Measurements from ENCODE around the gene GPR137B. TPM values are rescaled to one million over a fixed set of nuclear protein-coding genes. Genes with fewer than 3 reads are reported as not detected.

Gene GPR137B
- total and polyA plus RNA-seq, 2 of the 8 experiments (the other 6 are each of a cell fraction or from before 2014, with no cell fraction given): 6.9 to 7.7 TPM

- Histone ChIP-seq H3K79me1 (ENCODE audit: low read depth, low read length) (no peaks in the 10 kb centered on the region), H2AK5ac (ENCODE audit: low read depth, low read length) (no peak overlapping the region)
- CTCF ChIA-PET (ENCODE audit: partially characterized antibody): interaction anchor here (2.5 to 8.6 kb wide), 4 partner anchors 11 to 26 kb away, joined by 12 to 61 read pairs (median 20); no protein-coding TSS in a partner anchor
Observed at GRCh38 chr1:236114076-236114747, 28.1 kb upstream of the GPR137B start.

More at GRCh38 chr1:236114076-236114747, 28.1 kb upstream of the GPR137B start:
- H3K56ac ChIP-seq (replicated peaks; ENCODE audit: insufficient read length, low read depth, low read length): no peak overlapping the region
- no peaks in the 10 kb centered on the region for H3K36me3 ChIP-seq (ENCODE audit: control insufficient read depth in 2 of 4, insufficient read depth in 4 of 4, low read length in 3 of 4)
- no peaks in the 10 kb centered on the region for H3K9me3 ChIP-seq (ENCODE audit: insufficient read depth in 2 of 2, low read depth in 1 of 2, low read length in 1 of 2)
- H3K23me2 ChIP-seq (ENCODE audit: low read depth, low read length): no peaks in the 10 kb centered on the region
- H3K79me2 ChIP-seq (ENCODE audit: control insufficient read depth in 1 of 2, insufficient read depth in 2 of 2, low read length in 2 of 2): no peaks in the 10 kb centered on the region
- H3K4me3 ChIP-seq (ENCODE audit: extremely low read depth in 1 of 4, insufficient read depth in 2 of 4, low read depth in 3 of 4, low read length in 4 of 4): no peak overlapping the region
- H4K91ac ChIP-seq (replicated peaks; ENCODE audit: insufficient read length, low read length): no peak overlapping the region
- POLR2A ChIA-PET (ENCODE audit: partially characterized antibody): no interaction called here
- TF ChIP-seq GABPA (IDR thresholded peaks at IDR 0.05; ENCODE audit: borderline replicate concordance, insufficient read depth, low read length): no peak
- FAIRE-seq: no peak
- H3K4me1 ChIP-seq (replicated peaks in 1 of 4; ENCODE audit: control insufficient read depth in 3 of 4, insufficient read depth in 4 of 4, low read length in 3 of 4): no peaks in the 10 kb centered on the region
- no peak overlapping the region for H2BK20ac ChIP-seq (ENCODE audit: low read length)
- no peak overlapping the region for H4K8ac ChIP-seq (ENCODE audit: extremely low read depth, insufficient read depth, low read length)
- no peak overlapping the region for H3K4me2 ChIP-seq (ENCODE audit: insufficient read depth in 1 of 2, low read depth in 2 of 2, low read length in 2 of 2)
- H3K27ac ChIP-seq (ENCODE audit: low read depth, low read length): no peak overlapping the region
- no peak overlapping the region for H3K9ac ChIP-seq (replicated peaks in 1 of 4; ENCODE audit: extremely low read depth in 1 of 4, low read depth in 3 of 4, low read length in 3 of 4)
- H3K4ac ChIP-seq (replicated peaks; ENCODE audit: insufficient read length, low read depth, low read length): no peak overlapping the region
- no peak overlapping the region for H4K5ac ChIP-seq (ENCODE audit: insufficient read length, low read depth, low read length)
- no peak overlapping the region for H2BK15ac ChIP-seq (ENCODE audit: low read length)
- H2BK5ac ChIP-seq (ENCODE audit: low read depth, low read length): no peak overlapping the region
- no peak overlapping the region for H2AFZ ChIP-seq (ENCODE audit: low read length)
- no peak overlapping the region for H3K23ac ChIP-seq (ENCODE audit: insufficient read length)
- no peak overlapping the region for H2BK12ac ChIP-seq (ENCODE audit: low read depth, low read length)
- no peak overlapping the region for H3K18ac ChIP-seq (ENCODE audit: extremely low read depth, low read length)
- no peak for DNase-seq (ENCODE audit: low read depth in 1 of 2, low spot score in 2 of 2)
- H2BK120ac ChIP-seq (replicated peaks; ENCODE audit: low read depth, low read length): no peak overlapping the region
- no peak overlapping the region for H3K14ac ChIP-seq (ENCODE audit: insufficient read length)
- no peaks in the 10 kb centered on the region for H4K20me1 ChIP-seq (replicated peaks in 1 of 2; ENCODE audit: control insufficient read depth in 1 of 2, insufficient read depth in 2 of 2, low read length in 2 of 2)
- 88% methylated on average over 5 of the region's 5 CpGs; no CpG with 5 or more reads in 1 of the 2 experiments for whole genome bisulfite sequencing, 2 experiments (ENCODE audit: extremely low coverage in 1 of 2, insufficient coverage in 1 of 2, insufficient read length in 1 of 2, insufficient replicate concordance in 2 of 2, low coverage in 1 of 2, low lambda C conversion rate in 2 of 2, missing lambda C conversion rate in 1 of 2)
- no peaks in the 10 kb centered on the region for H3K27me3 ChIP-seq (replicated peaks in 1 of 4; ENCODE audit: control insufficient read depth in 3 of 4, extremely low read depth in 1 of 4, insufficient read depth in 3 of 4, low read length in 3 of 4)
